HG02678 (cell line): ENCODE data around the gene STXBP3.

Source experiments
- ATAC-seq: cut with Tn5 transposase; IDR thresholded peaks from one replicate; pipeline ENCODE4 v1.9.1; 2021; ENCODE audit warnings: mild to moderate bottlenecking, moderate library complexity; ENCODE audit not compliant: unreplicated experiment

STXBP3 gene

GRCh38 chr1:108842525-108843181, 96.2 kb downstream of the STXBP3 start:
- ATAC-seq = no peak

GRCh38 chr1:108843390-108844137, 97.1 kb downstream of the STXBP3 start:
- no peak for ATAC-seq

- ATAC-seq = no peak
Measured at GRCh38 chr1:108845446-108845845, 99.0 kb downstream of the STXBP3 start.

GRCh38 chr1:108845991-108846390, 99.5 kb downstream of the STXBP3 start:
- ATAC-seq = no peak

- no peak for ATAC-seq
Measured at GRCh38 chr1:108847494-108847893, 101.0 kb downstream of the STXBP3 start.

GRCh38 chr1:108848806-108849205, 102.3 kb downstream of the STXBP3 start:
- ATAC-seq = no peak

- no peak for ATAC-seq
Measured at GRCh38 chr1:108850929-108851328, 104.5 kb downstream of the STXBP3 start.

- no peak for ATAC-seq
Measured at GRCh38 chr1:108851567-108851966, 105.1 kb downstream of the STXBP3 start.

GRCh38 chr1:108852221-108852975, 105.9 kb downstream of the STXBP3 start:
- no peak for ATAC-seq

GRCh38 chr1:108854221-108855019, 107.9 kb downstream of the STXBP3 start:
- no peak for ATAC-seq

- no peak for ATAC-seq
Measured at GRCh38 chr1:108856994-108857393, 110.5 kb downstream of the STXBP3 start, which contains the start of gene AKNAD1. AKNAD1 (minus strand) TSS chr1:108857094; CDS start chr1:108852664, 4,430 bp downstream.

GRCh38 chr1:108858230-108858950, 111.9 kb downstream of the STXBP3 start:
- ATAC-seq = no peak
